ENCODE measurements around the gene P3R3URF.

GRCh38 chr1:46224966-46225365 lies 48.7 kb upstream of the P3R3URF start:
- TF ChIP-seq CTCF (IDR thresholded peaks at IDR 0.05) (no peak), ZFX (IDR thresholded peaks at IDR 0.05; ENCODE audit: borderline replicate concordance) (no peak)

All from 22Rv1 (cell line).